ENCODE measurements around the gene OPRL1. TPM values are rescaled to one million over a fixed set of nuclear protein-coding genes. Genes with fewer than 3 reads are reported as not detected.

OPRL1 gene
- total RNA-seq, 1 donor from 2014 or later, result 0.32 TPM

Other genes starting within 250 kb of the OPRL1 start
- 1.1 and 1.9 TPM in 2 replicates for gene ZBTB46, start 248.8 kb upstream of the OPRL1 start, total RNA-seq
- gene ABHD16B, start 218.6 kb upstream of the OPRL1 start, total RNA-seq, result 0.16 TPM in 1 of 2 replicates, not detected in the other
- 62.5 and 66.7 TPM in 2 replicates for gene TPD52L2, start 214.8 kb upstream of the OPRL1 start, total RNA-seq
- 38.1 and 40.0 TPM in 2 replicates for gene DNAJC5, start 185.0 kb upstream of the OPRL1 start, total RNA-seq
- gene UCKL1, start 123.7 kb upstream of the OPRL1 start, total RNA-seq, result 48.7 and 51.2 TPM in 2 replicates
- 26.2 and 27.0 TPM in 2 replicates for gene ZNF512B, start 110.2 kb upstream of the OPRL1 start, total RNA-seq
- gene SAMD10, start 100.4 kb upstream of the OPRL1 start, total RNA-seq, result 23.4 and 25.3 TPM in 2 replicates
- 68.9 and 70.3 TPM in 2 replicates for gene PRPF6, start 99.0 kb upstream of the OPRL1 start, total RNA-seq
- 3.8 and 4.3 TPM in 2 replicates for gene C20orf204, start 43.9 kb upstream of the OPRL1 start, total RNA-seq
- 1.0 and 1.1 TPM in 2 replicates for gene SOX18, start 30.4 kb upstream of the OPRL1 start, total RNA-seq
- 49.0 and 49.9 TPM in 2 replicates for gene TCEA2, start 16.9 kb upstream of the OPRL1 start, total RNA-seq
- gene RGS19, start 564 bp upstream of the OPRL1 start, total RNA-seq, result 42.0 and 43.3 TPM in 2 replicates
- gene LKAAEAR1, start 4.3 kb downstream of the OPRL1 start, total RNA-seq, result 0.21 and 0.25 TPM in 2 replicates
- not detected in 2 replicates for gene NPBWR2, start 27.5 kb downstream of the OPRL1 start, total RNA-seq
- not detected in 2 replicates for gene MYT1, start 84.4 kb downstream of the OPRL1 start, total RNA-seq
- 31.7 and 32.7 TPM in 2 replicates for gene PCMTD2, start 175.7 kb downstream of the OPRL1 start, total RNA-seq

Measured in activated T-helper 2 cell treated with anti-CD3 and anti-CD28 coated beads, Interferon-gamma antibody, Interleukin-2, Interleukin-4, amounts not matched to agents 10 μg/mL and 5 μg/mL and 100 μg/mL, durations not matched to agents 14 hours and 24 hours and 36 hours (primary cell).